K562 (cell line): Measurements from ENCODE around the gene GDF11. TPM values are rescaled to one million over a fixed set of nuclear protein-coding genes. Genes with fewer than 3 reads are reported as not detected.

ENCODE experiments used
- ATF3 ChIP-seq, 2 experiments: fragments of 450-650 bp in 1 of 2; sonication (generic) in 1 of 2; formaldehyde crosslinking in 1 of 2; IDR thresholded peaks in 1 of 2; conservative IDR thresholded peaks in 1 of 2; 2 replicates each; pipeline versions ENCODE4 v1.6.1 to v1.8.1; 2016 to 2023; ENCODE audit warnings: mild to moderate bottlenecking in 2 of 2, moderate library complexity in 2 of 2, inconsistent platforms in 1 of 2, missing genetic modification reagents in 1 of 2
- PRDM10 ChIP-seq: fragments of 450-650 bp; IDR thresholded peaks from 2 replicates; pipeline ENCODE4 v1.6.1; 2018; ENCODE audit not compliant: partially characterized antibody
- ZNF253 ChIP-seq: fragments of 250-450 bp; sonication (Bioruptor Pico); conservative IDR thresholded peaks from 2 replicates; pipeline ENCODE4 v1.6.1; 2021; ENCODE audit warnings: mild to moderate bottlenecking
- ZNF3 ChIP-seq: fragments of 250-450 bp; sonication (Bioruptor Pico); IDR thresholded peaks from 2 replicates; pipeline ENCODE4 v1.5.0; 2021; ENCODE audit warnings: mild to moderate bottlenecking, moderate library complexity
- polyA plus RNA-seq, 8 experiments: library from polyadenylated mRNA; depleted of rRNA in 4 of 8; stranded (reverse) in 5 of 8; unstranded in 3 of 8; fragments of >200 nt; fragmentation: Nextera tagmentation in 2 of 8; fragmentation: Illumina TruSeq in 1 of 8; extraction: Ambion mirVana in 2 of 8; extraction: Trizol in 1 of 8; gene quantifications; 2 replicates each; pipeline versions ENCODE4 v1.2.1 to v1.2.3, GENCODE V29; 2011 to 2014; ENCODE audit warnings: inconsistent platforms in 1 of 8, missing spikeins in 1 of 8
- total RNA-seq, 7 experiments: library from RNA; depleted of rRNA in 6 of 7; stranded (reverse); fragments of >200 nt in 6 of 7; fragmentation: Illumina TruSeq in 2 of 7; extraction: Trizol in 2 of 7; gene quantifications; 2 replicates each; pipeline versions ENCODE4 v1.2.1 to v1.2.3, GENCODE V29; 2011 to 2021; ENCODE audit warnings: low replicate concordance in 1 of 7

GDF11 gene
- total and polyA plus RNA-seq, 9 of the 15 experiments (the other 6 are each of a cell fraction or from before 2014, with no cell fraction given) = 1.4 to 15.7 (median 4.8) TPM

GRCh38 chr12:55716582-55716957, 26.4 kb upstream of the GDF11 start (continued):
- TF ChIP-seq ATF3 (IDR thresholded peaks at IDR 0.05) = no peak
- TF ChIP-seq ATF3 (CRISPR knock-in tag; conservative IDR thresholded peaks at IDR 0.05) = no peak
- no peak for TF ChIP-seq ZNF253 (CRISPR knock-in tag)
- TF ChIP-seq PRDM10 = peak; percentile 94
- TF ChIP-seq ZNF3 (CRISPR knock-in tag) = no peak
